Spleen (tissue), 7 donors: ENCODE results near the gene TENM3.

Source experiments
- POLR2A ChIP-seq, 3 donors: fragments of 450-650 bp; IDR thresholded peaks; one replicate each; pipeline ENCODE4 v1.5.1; 2017; ENCODE audit warnings: antibody characterized with exemption in 3 of 3, mild to moderate bottlenecking in 1 of 3
- POLR2AphosphoS5 ChIP-seq, 3 donors: sonication (generic); formaldehyde crosslinking; IDR thresholded peaks; one replicate each; pipeline ENCODE4 v1.5.1; 2017; ENCODE audit warnings: antibody characterized with exemption in 3 of 3
- TF ChIP-seq, protein P1 (sequence below), 11 experiments: fragments of 200-600 bp in 7 of 11; fragments of 450-650 bp in 4 of 11; sonication (generic) in 4 of 11; IDR thresholded peaks in 8 of 11; conservative IDR thresholded peaks in 3 of 11; 1 replicate in 7 of 11; 2 replicates in 4 of 11; pipeline versions ENCODE4 v1.4.0 to v1.8.0; 2016 to 2021; ENCODE audit warnings: antibody characterized with exemption in 11 of 11, inconsistent platforms in 4 of 11, mild to moderate bottlenecking in 1 of 11
- donor health status: DM: no; HTN: no; CAD: no; lungs with moderate emphysema.
- donor health status: DM: no; HTN: no; CAD: no.
- donor health status: DM: no; HTN: no; CAD: no.

- TF ChIP-seq POLR2A (IDR thresholded peaks at IDR 0.05) (no peak), POLR2AphosphoS5 (IDR thresholded peaks at IDR 0.05) (no peak)
- TF ChIP-seq, protein P1, sequence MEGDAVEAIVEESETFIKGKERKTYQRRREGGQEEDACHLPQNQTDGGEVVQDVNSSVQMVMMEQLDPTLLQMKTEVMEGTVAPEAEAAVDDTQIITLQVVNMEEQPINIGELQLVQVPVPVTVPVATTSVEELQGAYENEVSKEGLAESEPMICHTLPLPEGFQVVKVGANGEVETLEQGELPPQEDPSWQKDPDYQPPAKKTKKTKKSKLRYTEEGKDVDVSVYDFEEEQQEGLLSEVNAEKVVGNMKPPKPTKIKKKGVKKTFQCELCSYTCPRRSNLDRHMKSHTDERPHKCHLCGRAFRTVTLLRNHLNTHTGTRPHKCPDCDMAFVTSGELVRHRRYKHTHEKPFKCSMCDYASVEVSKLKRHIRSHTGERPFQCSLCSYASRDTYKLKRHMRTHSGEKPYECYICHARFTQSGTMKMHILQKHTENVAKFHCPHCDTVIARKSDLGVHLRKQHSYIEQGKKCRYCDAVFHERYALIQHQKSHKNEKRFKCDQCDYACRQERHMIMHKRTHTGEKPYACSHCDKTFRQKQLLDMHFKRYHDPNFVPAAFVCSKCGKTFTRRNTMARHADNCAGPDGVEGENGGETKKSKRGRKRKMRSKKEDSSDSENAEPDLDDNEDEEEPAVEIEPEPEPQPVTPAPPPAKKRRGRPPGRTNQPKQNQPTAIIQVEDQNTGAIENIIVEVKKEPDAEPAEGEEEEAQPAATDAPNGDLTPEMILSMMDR (IDR thresholded peaks at IDR 0.05 in 8 of 11, conservative IDR thresholded peaks at IDR 0.05 in 3 of 11) = no peak
These were observed 505.7 kb downstream of the TENM3 start for GRCh38 chr4:182748949-182749348.
